IMR-90 (cell line): ENCODE measurements around the gene PDIA4. TPM values are rescaled to one million over a fixed set of nuclear protein-coding genes. Genes with fewer than 3 reads are reported as not detected.
"Not testable (repeated sequence)": the region's sequence is repeated elsewhere in the genome, so short reads cannot be mapped to it uniquely, and the experiment has no call there.

Experiments used
- ATAC-seq: fragments of 200-7000 bp; cut with Tn5 transposase; 2 replicates; pipeline ENCODE4 v1.9.1; 2020; ENCODE audit warnings: low read depth, mild to moderate bottlenecking, moderate library complexity
- BruUV-seq: library from RNA; stranded (reverse); fragments of 400-500 nt; replicated peaks from 2 replicates; lab custom pipeline; 2021; lab: Mats Ljungman, UMichigan
- CTCF ChIA-PET: fragments of 300-600 bp; formaldehyde crosslinking; extraction: SDS; loops from one replicate; lab custom pipeline; 2021; ENCODE audit warnings: antibody characterized with exemption; lab: Yijun Ruan, JAX
- POLR2A ChIA-PET: fragments of 300-600 bp; sonication (Branson Sonifier 250); formaldehyde crosslinking; loops from one replicate; lab custom pipeline; 2022; ENCODE audit warnings: antibody characterized with exemption; ENCODE audit not compliant: unreplicated experiment; lab: Charles Lee
- DNase-seq: peaks from one replicate; pipeline ENCODE4 v3.0.0; 2013
- H2AFZ ChIP-seq: replicated peaks from 2 replicates; pipeline ENCODE3; 2013; ENCODE audit warnings: low read length, mild to moderate bottlenecking; ENCODE audit not compliant: poor library complexity
- H2AK5ac ChIP-seq: 2 replicates; pipeline ENCODE4 v1.6.1; 2013; ENCODE audit warnings: low read depth, low read length, inconsistent platforms
- H2AK9ac ChIP-seq: replicated peaks from 2 replicates; pipeline ENCODE3; 2013; ENCODE audit warnings: mild to moderate bottlenecking, low read depth, low read length, moderate library complexity; ENCODE audit not compliant: poor library complexity
- H2BK120ac ChIP-seq: 2 replicates; pipeline ENCODE4 v1.6.1; 2013; ENCODE audit warnings: low read depth, low read length, inconsistent platforms
- H2BK15ac ChIP-seq: 3 replicates; pipeline ENCODE4 v1.6.1; 2013; ENCODE audit warnings: low read depth, low read length, inconsistent platforms
- H2BK20ac ChIP-seq: 2 replicates; pipeline ENCODE4 v1.6.1; 2013; ENCODE audit warnings: low read depth, mild to moderate bottlenecking, inconsistent platforms, low read length, moderate library complexity
- H2BK5ac ChIP-seq: 2 replicates; pipeline ENCODE4 v1.6.1; 2013; ENCODE audit warnings: mild to moderate bottlenecking, low read depth, low read length, inconsistent platforms; ENCODE audit not compliant: poor library complexity, severe bottlenecking
- H3K14ac ChIP-seq: replicated peaks from 2 replicates; pipeline ENCODE4 v1.6.1; 2013; ENCODE audit warnings: low read depth, low read length, inconsistent platforms
- H3K18ac ChIP-seq: 2 replicates; pipeline ENCODE4 v1.6.1; 2013; ENCODE audit warnings: low read depth, low read length, control low read depth
- H3K23ac ChIP-seq: 2 replicates; pipeline ENCODE4 v1.6.1; 2013; ENCODE audit warnings: low read depth, low read length, inconsistent platforms
- H3K27ac ChIP-seq: 2 replicates; pipeline ENCODE4 v1.5.1; 2013; ENCODE audit warnings: mild to moderate bottlenecking, control low read depth, low read length; ENCODE audit not compliant: insufficient read depth
- H3K27me3 ChIP-seq: 2 replicates; pipeline ENCODE4 v1.6.1; 2013; ENCODE audit warnings: low read length; ENCODE audit not compliant: control insufficient read depth, insufficient read depth
- H3K36me3 ChIP-seq: 2 replicates; pipeline ENCODE4 v1.6.1; 2013; ENCODE audit warnings: low read length, mixed read lengths; ENCODE audit not compliant: control insufficient read depth, insufficient read depth
- H3K4ac ChIP-seq: 2 replicates; pipeline ENCODE4 v1.6.1; 2013; ENCODE audit warnings: low read depth, low read length, inconsistent platforms
- H3K4me1 ChIP-seq: 2 replicates; pipeline ENCODE4 v1.6.1; 2013; ENCODE audit warnings: low read length, mixed read lengths; ENCODE audit not compliant: control insufficient read depth, insufficient read depth
- H3K4me2 ChIP-seq: 2 replicates; pipeline ENCODE4 v1.6.1; 2013; ENCODE audit warnings: low read depth, mild to moderate bottlenecking, control low read depth, low read length, moderate library complexity
- H3K4me3 ChIP-seq: 2 replicates; pipeline ENCODE4 v1.5.1; 2013; ENCODE audit warnings: low read depth, mild to moderate bottlenecking, control low read depth, low read length, moderate library complexity; ENCODE audit not compliant: insufficient read depth
- H3K56ac ChIP-seq: 2 replicates; pipeline ENCODE4 v1.6.1; 2013; ENCODE audit warnings: low read length, inconsistent platforms; ENCODE audit not compliant: insufficient read depth; ENCODE audit errors: extremely low read depth
- H3K79me1 ChIP-seq, 2 experiments: 2 replicates each; pipeline ENCODE4 v1.6.1; 2013; ENCODE audit warnings: low read length in 2 of 2, inconsistent platforms in 1 of 2, low read depth in 1 of 2
- H3K9ac ChIP-seq: 2 replicates; pipeline ENCODE4 v1.6.1; 2013; ENCODE audit warnings: low read depth, low read length, control low read depth
- H3K9me1 ChIP-seq: 2 replicates; pipeline ENCODE4 v1.6.1; 2013; ENCODE audit warnings: low read length, inconsistent platforms; ENCODE audit not compliant: insufficient read depth
- H3K9me3 ChIP-seq: 2 replicates; pipeline ENCODE4 v1.6.1; 2013; ENCODE audit warnings: low read length; ENCODE audit not compliant: control insufficient read depth, insufficient read depth
- H4K20me1 ChIP-seq: 2 replicates; pipeline ENCODE4 v1.6.1; 2013; ENCODE audit warnings: low read length, inconsistent platforms; ENCODE audit not compliant: insufficient read depth
- H4K5ac ChIP-seq: 2 replicates; pipeline ENCODE4 v1.6.1; 2013; ENCODE audit warnings: mild to moderate bottlenecking, low read depth, low read length, control low read depth
- H4K8ac ChIP-seq, 2 experiments: 2 replicates each; pipeline ENCODE4 v1.6.1; 2013; ENCODE audit warnings: low read depth in 2 of 2, low read length in 2 of 2, control low read depth in 1 of 2, inconsistent platforms in 1 of 2
- H4K91ac ChIP-seq: 2 replicates; pipeline ENCODE4 v1.6.1; 2013; ENCODE audit warnings: low read depth, low read length, inconsistent platforms; ENCODE audit not compliant: insufficient read depth
- WGBS, 2 experiments: methylation state at CpG; one replicate each; pipeline versions ENCODE4 v1.1.5 to v1.1.7; 2013; ENCODE audit warnings: missing lambda C conversion rate in 2 of 2; ENCODE audit not compliant: insufficient read length in 1 of 2; ENCODE audit errors: extremely low coverage in 2 of 2; 5-methylcytosine and 5-hydroxymethylcytosine counted together
- dilution Hi-C: fragments of 300-500 bp; cut with HindIII; formaldehyde crosslinking; loops from one replicate; pipeline ENCODE4 v1.14.3; 2018; ENCODE audit warnings: low sequenced_read_pairs; ENCODE audit not compliant: unreplicated experiment
- in situ Hi-C: fragments of 300-500 bp; cut with MboI; formaldehyde crosslinking; loops from 3 replicates; pipeline ENCODE4 v1.14.3; 2019; ENCODE audit warnings: low sequenced_read_pairs, inconsistent platforms, mixed read lengths
- intact Hi-C: fragments of 100-400 bp; cut with micrococcal nuclease; formaldehyde crosslinking; loops from 2 replicates; pipeline ENCODE4 v1.10.0; 2022
- polyA plus RNA-seq, 3 experiments: library from polyadenylated mRNA; depleted of rRNA; stranded (reverse); fragments of >200 nt; gene quantifications; 2 replicates each; pipeline ENCODE4 v1.2.3, GENCODE V29; 2012; ENCODE audit warnings: low replicate concordance in 1 of 3
- total RNA-seq: library from RNA; depleted of rRNA; stranded (reverse); fragments of >200 nt; gene quantifications from 2 replicates; pipeline ENCODE4 v1.2.3, GENCODE V29; 2012

The PDIA4 gene
- total and polyA plus RNA-seq, 2 of the 4 experiments (the other 2 are of a cell fraction): 241 to 304 TPM

- H3K56ac ChIP-seq, H3K4ac ChIP-seq, H3K9ac ChIP-seq, BruUV-seq, in situ Hi-C loops, H2BK15ac ChIP-seq, H3K9me3 ChIP-seq, H3K18ac ChIP-seq, H3K27ac ChIP-seq, H4K91ac ChIP-seq, H3K9me1 ChIP-seq, H3K23ac ChIP-seq, H4K20me1 ChIP-seq, H3K4me2 ChIP-seq, DNase-seq, H4K8ac ChIP-seq, H3K4me3 ChIP-seq, intact Hi-C loops, H3K27me3 ChIP-seq, H2BK20ac ChIP-seq, H2AK5ac ChIP-seq, H2AFZ ChIP-seq, H3K4me1 ChIP-seq, dilution Hi-C loops, H2BK120ac ChIP-seq, ATAC-seq, H3K14ac ChIP-seq, POLR2A ChIA-PET, H3K36me3 ChIP-seq, H2BK5ac ChIP-seq, H2AK9ac ChIP-seq, H4K5ac ChIP-seq: not testable (repeated sequence)
- 100% methylated on average over 1 of the region's 9 CpGs; no CpG with 5 or more reads in 1 of the 2 experiments for WGBS, 2 experiments
- H3K79me1 ChIP-seq: peaks cover under 1 to 18% of the 10 kb centered on the region in 2 experiments; a peak in 2 of 4 replicates
- CTCF ChIA-PET: interaction anchor here (1.8 kb wide), 1 partner anchor 35 kb away, joined by 5 read pairs; no protein-coding TSS in a partner anchor
Measured at GRCh38 chr7:149030439-149030838, 2.1 kb upstream of the PDIA4 start.
